ENCODE measurements around the gene CCDC34.
"Not testable (repeated sequence)": the region's sequence is repeated elsewhere in the genome, so short reads cannot be mapped to it uniquely, and the experiment has no call there.

Gene CCDC34

GRCh38 chr11:27347359-27348339 lies 15.4 kb downstream of the CCDC34 start:
- Histone ChIP-seq H3K4me3 (ENCODE audit: low read depth, low read length, poor library complexity, severe bottlenecking) (no peak overlapping the region), H3K9me3 (ENCODE audit: low read length) (no peaks in the 10 kb centered on the region), H3K9me2 (ENCODE audit: low read depth, low read length) (no peaks in the 10 kb centered on the region), H3F3A (ENCODE audit: insufficient read depth, low read length) (no peaks in the 10 kb centered on the region), H3K9ac (ENCODE audit: low read length) (no peak overlapping the region), H3K27ac (ENCODE audit: low read depth, low read length, poor library complexity, severe bottlenecking) (no peak overlapping the region), H3K4me1 (ENCODE audit: insufficient read depth, low read length, severe bottlenecking) (peaks cover 12% of the 10 kb centered on the region), H3K4me2 (ENCODE audit: low read length) (no peak overlapping the region), H3K79me2 (ENCODE audit: insufficient read depth, low read length) (no peaks in the 10 kb centered on the region), H2AFZ (ENCODE audit: low read length) (no peak overlapping the region), H3K27me3 (ENCODE audit: insufficient read depth, low read length) (no peaks in the 10 kb centered on the region), H4K20me1 (ENCODE audit: insufficient read depth, low read length) (no peaks in the 10 kb centered on the region), H3K36me3 (ENCODE audit: insufficient read depth, low read length) (peaks cover 9% of the 10 kb centered on the region; the same call in 1 of the 2 replicates)
- TF ChIP-seq EZH2 (IDR thresholded peaks at IDR 0.05; ENCODE audit: borderline replicate concordance, low read length): no peak
- TF ChIP-seq, protein P1, sequence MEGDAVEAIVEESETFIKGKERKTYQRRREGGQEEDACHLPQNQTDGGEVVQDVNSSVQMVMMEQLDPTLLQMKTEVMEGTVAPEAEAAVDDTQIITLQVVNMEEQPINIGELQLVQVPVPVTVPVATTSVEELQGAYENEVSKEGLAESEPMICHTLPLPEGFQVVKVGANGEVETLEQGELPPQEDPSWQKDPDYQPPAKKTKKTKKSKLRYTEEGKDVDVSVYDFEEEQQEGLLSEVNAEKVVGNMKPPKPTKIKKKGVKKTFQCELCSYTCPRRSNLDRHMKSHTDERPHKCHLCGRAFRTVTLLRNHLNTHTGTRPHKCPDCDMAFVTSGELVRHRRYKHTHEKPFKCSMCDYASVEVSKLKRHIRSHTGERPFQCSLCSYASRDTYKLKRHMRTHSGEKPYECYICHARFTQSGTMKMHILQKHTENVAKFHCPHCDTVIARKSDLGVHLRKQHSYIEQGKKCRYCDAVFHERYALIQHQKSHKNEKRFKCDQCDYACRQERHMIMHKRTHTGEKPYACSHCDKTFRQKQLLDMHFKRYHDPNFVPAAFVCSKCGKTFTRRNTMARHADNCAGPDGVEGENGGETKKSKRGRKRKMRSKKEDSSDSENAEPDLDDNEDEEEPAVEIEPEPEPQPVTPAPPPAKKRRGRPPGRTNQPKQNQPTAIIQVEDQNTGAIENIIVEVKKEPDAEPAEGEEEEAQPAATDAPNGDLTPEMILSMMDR (IDR thresholded peaks at IDR 0.05; ENCODE audit: low read length): no peak

- Histone ChIP-seq H3K27me3 (ENCODE audit: insufficient read depth, low read length) (no peaks in the 10 kb centered on the region), H3F3A (ENCODE audit: insufficient read depth, low read length) (no peaks in the 10 kb centered on the region), H3K4me3 (ENCODE audit: low read depth, low read length, poor library complexity, severe bottlenecking) (no peak overlapping the region), H3K9ac (ENCODE audit: low read length) (no peak overlapping the region), H2AFZ (ENCODE audit: low read length) (no peak overlapping the region), H3K9me2 (ENCODE audit: low read depth, low read length) (no peaks in the 10 kb centered on the region), H3K4me1 (ENCODE audit: insufficient read depth, low read length, severe bottlenecking) (no peaks in the 10 kb centered on the region), H3K27ac (ENCODE audit: low read depth, low read length, poor library complexity, severe bottlenecking) (no peak overlapping the region), H3K79me2 (ENCODE audit: insufficient read depth, low read length) (no peaks in the 10 kb centered on the region), H4K20me1 (ENCODE audit: insufficient read depth, low read length) (no peaks in the 10 kb centered on the region), H3K4me2 (ENCODE audit: low read length) (no peak overlapping the region), H3K9me3 (ENCODE audit: low read length) (no peaks in the 10 kb centered on the region), H3K36me3 (ENCODE audit: insufficient read depth, low read length) (peaks cover 7% of the 10 kb centered on the region; the same call in 1 of the 2 replicates)
- TF ChIP-seq EZH2 (IDR thresholded peaks at IDR 0.05; ENCODE audit: borderline replicate concordance, low read length): no peak
- TF ChIP-seq, protein P1 (IDR thresholded peaks at IDR 0.05; ENCODE audit: low read length): no peak
Measured at GRCh38 chr11:27339941-27340340, 23.1 kb downstream of the CCDC34 start.

DNA sequence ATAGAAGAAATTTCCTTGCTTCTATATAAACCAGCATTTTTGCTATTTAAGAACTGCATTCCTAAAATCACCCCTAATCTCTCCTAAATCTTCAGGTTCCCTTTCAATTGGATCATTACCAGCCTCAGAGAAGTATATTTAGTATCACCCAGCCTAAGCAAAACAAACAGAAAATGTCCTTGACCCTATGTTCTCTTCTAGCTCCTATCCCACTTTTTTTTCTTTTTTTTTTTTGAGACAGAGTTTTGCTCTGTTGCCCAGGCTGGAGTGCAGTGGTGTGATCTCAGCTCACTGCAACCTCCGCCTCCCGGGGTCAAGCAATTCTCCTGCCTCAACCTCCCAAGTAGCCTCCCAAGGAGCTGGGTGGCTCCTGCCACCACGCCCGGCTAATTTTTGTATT lies 28.3 kb downstream of the CCDC34 start:
- H3K4me1 ChIP-seq (ENCODE audit: insufficient read depth, low read length, severe bottlenecking); H3K9me2 ChIP-seq (ENCODE audit: low read depth, low read length); H3K9me3 ChIP-seq (ENCODE audit: low read length); H3F3A ChIP-seq (ENCODE audit: insufficient read depth, low read length); H3K79me2 ChIP-seq (ENCODE audit: insufficient read depth, low read length); H3K4me2 ChIP-seq (ENCODE audit: low read length); H3K27ac ChIP-seq (ENCODE audit: low read depth, low read length, poor library complexity, severe bottlenecking); H4K20me1 ChIP-seq (ENCODE audit: insufficient read depth, low read length); H3K4me3 ChIP-seq (ENCODE audit: low read depth, low read length, poor library complexity, severe bottlenecking); H3K27me3 ChIP-seq (ENCODE audit: insufficient read depth, low read length); H2AFZ ChIP-seq (ENCODE audit: low read length); H3K9ac ChIP-seq (ENCODE audit: low read length): not testable (repeated sequence)
- H3K36me3 ChIP-seq (ENCODE audit: insufficient read depth, low read length): peaks cover 12% of the 10 kb centered on the region; the same call in 1 of the 2 replicates

Measured in OCI-LY1 (cell line).